GM21367 (cell line): ENCODE measurements around the gene CDH19.
"Not testable (repeated sequence)": the region's sequence is repeated elsewhere in the genome, so short reads cannot be mapped to it uniquely, and the experiment has no call there.

Experiments used
- ATAC-seq: cut with Tn5 transposase; IDR thresholded peaks from one replicate; pipeline ENCODE4 v1.9.1; 2021; ENCODE audit not compliant: unreplicated experiment

Gene CDH19

DNA sequence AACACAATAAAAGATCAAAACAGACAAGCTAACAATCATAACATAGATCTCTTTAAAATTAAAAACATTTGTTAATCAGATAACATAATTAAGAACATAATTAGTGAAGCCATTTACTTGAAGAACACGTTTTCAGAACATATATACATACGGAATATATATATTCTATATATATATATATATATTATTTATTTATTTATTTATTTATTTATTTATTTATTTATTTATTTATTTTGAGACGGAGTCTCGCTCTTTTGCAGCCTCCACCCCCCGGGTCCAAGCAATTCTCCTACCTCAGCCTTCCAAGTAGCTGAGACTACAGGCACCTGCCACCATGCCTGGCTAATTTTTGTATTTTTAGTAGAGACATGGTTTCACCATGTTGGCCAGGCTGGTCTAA, 137.7 kb downstream of the CDH19 start:
- ATAC-seq: not testable (repeated sequence)

DNA sequence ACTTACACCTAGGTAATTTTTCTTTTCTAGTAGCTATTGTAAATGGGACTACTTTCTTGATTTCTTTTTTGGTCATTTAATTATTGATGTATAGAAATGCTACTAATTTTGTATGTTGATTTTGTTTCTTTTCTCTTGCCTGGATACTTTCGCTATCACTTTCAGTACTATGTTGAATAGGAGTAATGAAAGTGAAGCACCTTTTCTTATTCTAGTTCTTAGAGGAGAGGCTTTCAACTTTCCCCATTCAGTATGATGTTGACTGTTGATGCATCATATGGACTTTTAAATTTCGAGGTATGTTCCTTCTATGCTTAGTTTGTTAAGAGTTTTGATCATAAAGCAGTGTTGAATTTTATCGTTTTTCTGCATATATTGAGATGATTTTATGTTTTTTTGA, 142.5 kb downstream of the CDH19 start:
- ATAC-seq: no peak

DNA sequence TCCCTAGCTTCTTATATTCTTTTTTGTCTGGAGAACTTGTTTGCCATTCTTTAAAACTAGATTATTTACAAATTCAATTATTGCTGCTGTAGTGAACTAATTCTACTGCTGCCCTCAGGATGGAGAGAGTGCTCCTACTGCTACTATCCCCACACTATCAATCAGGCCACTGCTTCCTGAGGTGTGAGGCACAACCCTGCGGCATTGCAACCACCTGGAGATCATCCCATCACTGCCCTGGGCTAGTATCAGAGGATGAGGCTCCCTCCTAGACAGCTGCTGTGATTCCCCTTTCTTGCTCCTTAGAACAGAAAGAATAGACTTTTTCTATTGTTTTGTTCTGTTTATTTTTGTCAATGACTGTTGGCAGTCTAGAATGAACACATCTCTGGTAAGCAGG, 146.6 kb downstream of the CDH19 start:
- no peak for ATAC-seq
